WERI-Rb-1 (cell line): ENCODE measurements around the gene DEAF1.

Experiments used
- DNase-seq: peaks from one replicate; pipeline ENCODE4 v3.0.0-alpha.2; 2020
- H3K27ac ChIP-seq: fragments of 250-450 bp; sonication (Bioruptor Pico); 2 replicates; pipeline ENCODE4 v1.5.1; 2020; ENCODE audit warnings: mild to moderate bottlenecking, moderate library complexity
- H3K27me3 ChIP-seq: fragments of 250-450 bp; sonication (Bioruptor Pico); 2 replicates; pipeline ENCODE4 v1.5.1; 2021; ENCODE audit warnings: mild to moderate bottlenecking, low read depth, moderate library complexity; ENCODE audit not compliant: insufficient read depth, severe bottlenecking
- H3K36me3 ChIP-seq: fragments of 250-450 bp; sonication (Bioruptor Pico); 2 replicates; pipeline ENCODE4 v1.5.1; 2020; ENCODE audit warnings: mild to moderate bottlenecking, moderate library complexity
- H3K4me3 ChIP-seq: 2 replicates; pipeline ENCODE4 v1.5.1; 2011; ENCODE audit warnings: low read depth, mild to moderate bottlenecking, control low read depth, low read length
- H3K9me3 ChIP-seq: fragments of 250-450 bp; sonication (Bioruptor Pico); 2 replicates; pipeline ENCODE4 v1.5.1; 2021; ENCODE audit warnings: mild to moderate bottlenecking, moderate library complexity; ENCODE audit not compliant: severe bottlenecking
- TF ChIP-seq, protein P1 (sequence below): IDR thresholded peaks from 2 replicates; pipeline ENCODE4 v1.5.1; 2011; ENCODE audit warnings: low read depth, mild to moderate bottlenecking, control low read depth, inconsistent platforms, low read length

Gene DEAF1

GRCh38 chr11:606245-606644 is 88.8 kb downstream of the DEAF1 start:
- Histone ChIP-seq H3K27ac (no peak overlapping the region), H3K36me3 (peaks cover 96% of the 10 kb centered on the region)

DNA sequence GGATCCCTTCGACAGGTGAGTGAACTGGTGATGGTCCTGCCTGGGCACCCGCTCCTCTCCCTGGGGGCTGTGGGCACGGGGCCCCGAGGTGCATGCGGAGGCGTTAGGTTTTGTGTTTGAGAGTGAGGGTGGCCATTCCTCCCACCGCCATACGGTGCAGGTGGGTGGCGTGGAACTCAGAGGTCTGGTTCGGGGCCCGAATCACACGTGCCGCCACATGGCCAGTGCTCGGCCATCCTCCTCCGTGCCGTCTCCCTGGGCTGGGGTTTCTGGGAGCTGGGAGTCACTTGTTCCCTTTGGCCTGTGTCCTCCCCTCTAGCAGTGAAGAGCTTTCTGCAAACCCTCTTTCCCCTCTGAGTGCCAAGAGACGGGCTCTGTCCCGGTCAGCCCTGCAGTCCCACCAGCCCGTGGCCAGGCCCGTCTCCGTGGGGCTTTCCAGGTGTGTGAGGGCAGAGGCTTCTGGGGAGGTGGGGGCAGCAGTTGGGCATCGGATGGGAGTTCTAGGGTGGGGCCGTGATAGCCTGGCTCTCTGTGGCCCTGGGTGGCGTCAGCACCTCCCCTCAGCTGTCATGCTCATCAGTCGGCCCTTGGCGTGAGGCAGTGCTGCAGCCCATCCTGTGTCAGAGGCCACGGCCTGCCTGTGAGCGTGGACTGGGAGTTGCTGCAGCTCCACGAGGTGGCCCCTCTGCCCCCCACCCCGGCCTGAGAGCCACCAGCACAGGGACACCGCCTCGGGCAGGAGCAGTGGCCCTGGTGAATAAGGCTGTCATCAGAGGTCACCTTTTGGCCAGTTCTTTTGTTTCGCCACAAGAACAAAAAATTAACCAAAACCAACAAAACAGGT is 89.5 kb downstream of the DEAF1 start:
- no peak overlapping the region for H3K4me3 ChIP-seq
- H3K36me3 ChIP-seq = peaks cover 96% of the 10 kb centered on the region
- no peaks in the 10 kb centered on the region for H3K27me3 ChIP-seq
- H3K27ac ChIP-seq = no peak overlapping the region
- TF ChIP-seq, protein P1, sequence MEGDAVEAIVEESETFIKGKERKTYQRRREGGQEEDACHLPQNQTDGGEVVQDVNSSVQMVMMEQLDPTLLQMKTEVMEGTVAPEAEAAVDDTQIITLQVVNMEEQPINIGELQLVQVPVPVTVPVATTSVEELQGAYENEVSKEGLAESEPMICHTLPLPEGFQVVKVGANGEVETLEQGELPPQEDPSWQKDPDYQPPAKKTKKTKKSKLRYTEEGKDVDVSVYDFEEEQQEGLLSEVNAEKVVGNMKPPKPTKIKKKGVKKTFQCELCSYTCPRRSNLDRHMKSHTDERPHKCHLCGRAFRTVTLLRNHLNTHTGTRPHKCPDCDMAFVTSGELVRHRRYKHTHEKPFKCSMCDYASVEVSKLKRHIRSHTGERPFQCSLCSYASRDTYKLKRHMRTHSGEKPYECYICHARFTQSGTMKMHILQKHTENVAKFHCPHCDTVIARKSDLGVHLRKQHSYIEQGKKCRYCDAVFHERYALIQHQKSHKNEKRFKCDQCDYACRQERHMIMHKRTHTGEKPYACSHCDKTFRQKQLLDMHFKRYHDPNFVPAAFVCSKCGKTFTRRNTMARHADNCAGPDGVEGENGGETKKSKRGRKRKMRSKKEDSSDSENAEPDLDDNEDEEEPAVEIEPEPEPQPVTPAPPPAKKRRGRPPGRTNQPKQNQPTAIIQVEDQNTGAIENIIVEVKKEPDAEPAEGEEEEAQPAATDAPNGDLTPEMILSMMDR = no peak
- H3K9me3 ChIP-seq = no peaks in the 10 kb centered on the region
- DNase-seq = no peak

More at GRCh38 chr11:606245-606644, 88.8 kb downstream of the DEAF1 start:
- TF ChIP-seq, protein P1 = no peak
- Histone ChIP-seq H3K9me3 (no peaks in the 10 kb centered on the region), H3K4me3 (no peak overlapping the region), H3K27me3 (no peaks in the 10 kb centered on the region)
- no peak for DNase-seq

- no peaks in the 10 kb centered on the region for H3K27me3 ChIP-seq
- H3K4me3 ChIP-seq = no peak overlapping the region
- TF ChIP-seq, protein P1 = no peak
- no peak overlapping the region for H3K27ac ChIP-seq
- DNase-seq = no peak
- peaks cover 89% of the 10 kb centered on the region for H3K36me3 ChIP-seq
- no peaks in the 10 kb centered on the region for H3K9me3 ChIP-seq
These were observed 91.9 kb downstream of the DEAF1 start for GRCh38 chr11:603154-603553.

DNA sequence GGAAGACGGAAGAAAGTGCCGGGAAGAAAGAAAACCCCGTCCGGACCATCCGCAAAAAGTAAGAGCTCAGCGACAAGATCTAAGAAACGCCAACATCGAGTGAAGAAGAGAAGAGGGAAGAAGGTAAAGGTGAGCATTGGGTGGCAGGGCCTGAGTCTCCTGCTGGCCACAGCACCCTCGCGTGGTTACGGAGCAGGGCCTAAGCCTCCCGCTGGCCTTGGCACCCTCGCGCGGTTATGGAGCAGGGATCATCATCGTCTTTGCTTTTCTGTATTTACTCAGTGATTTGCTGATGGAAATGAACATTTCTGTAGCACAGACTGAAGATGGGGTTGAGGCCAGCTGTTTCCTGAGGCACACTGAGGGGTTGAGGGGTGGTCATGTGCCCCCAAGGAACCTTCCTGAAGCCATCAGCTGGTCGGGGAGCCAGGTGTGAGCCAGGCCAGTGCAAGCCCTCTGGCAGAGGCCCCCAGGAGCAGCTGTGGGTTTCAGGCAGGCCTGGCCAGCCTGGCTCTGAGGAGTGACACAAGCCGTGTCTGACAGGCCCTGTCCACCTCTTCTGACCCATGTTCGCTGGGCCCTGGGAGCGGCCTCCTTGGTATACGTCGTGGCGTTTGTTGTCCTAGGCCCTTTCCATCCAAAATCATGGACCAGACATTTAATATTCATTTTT is 93.3 kb downstream of the DEAF1 start:
- H3K27me3 ChIP-seq = no peaks in the 10 kb centered on the region
- DNase-seq = no peak
- H3K36me3 ChIP-seq = peaks cover 87% of the 10 kb centered on the region
- TF ChIP-seq, protein P1 = no peak
- H3K27ac ChIP-seq = no peak overlapping the region
- no peaks in the 10 kb centered on the region for H3K9me3 ChIP-seq
- H3K4me3 ChIP-seq = no peak overlapping the region

DNA sequence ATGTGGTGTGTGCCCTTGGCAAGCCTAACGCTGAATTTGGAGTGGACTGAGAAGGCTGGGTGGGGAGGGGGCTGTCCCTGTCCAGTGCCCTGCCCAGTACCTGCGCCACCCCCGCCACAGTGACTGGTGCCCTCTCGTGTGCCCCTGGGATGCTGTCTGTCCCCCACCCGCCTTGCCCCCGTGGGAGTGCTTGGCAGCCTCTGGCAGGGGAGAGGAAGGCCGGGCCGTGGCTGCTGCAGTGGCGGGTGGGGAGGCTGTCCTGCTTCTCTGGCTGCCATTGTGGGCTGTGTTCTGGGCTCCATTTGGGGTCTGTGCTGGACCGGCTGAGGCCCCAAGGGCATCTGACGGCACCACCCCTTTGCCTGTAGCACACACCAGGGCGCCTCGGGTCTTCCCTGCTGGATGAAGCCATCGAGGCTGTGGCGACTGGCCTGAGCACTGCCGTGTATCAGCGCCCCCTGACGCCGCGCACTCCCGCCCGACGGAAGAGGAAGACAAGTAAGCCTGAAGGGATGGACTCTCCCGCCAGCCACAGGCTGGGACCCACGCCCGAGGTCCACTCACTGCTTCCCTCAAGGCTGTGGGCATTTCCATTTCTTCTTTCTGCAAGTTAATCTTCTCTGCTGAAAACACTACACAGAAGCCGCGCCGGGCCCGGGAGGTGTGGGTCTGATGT is 96.9 kb downstream of the DEAF1 start:
- Histone ChIP-seq H3K36me3 (peaks cover 88% of the 10 kb centered on the region), H3K27ac (no peak overlapping the region), H3K4me3 (no peak overlapping the region), H3K27me3 (no peaks in the 10 kb centered on the region), H3K9me3 (no peaks in the 10 kb centered on the region)
- no peak for DNase-seq
- TF ChIP-seq, protein P1 = no peak
